K562 (cell line): ENCODE data around the gene PGS1. TPM values are rescaled to one million over a fixed set of nuclear protein-coding genes. Genes with fewer than 3 reads are reported as not detected.

Experiments
- ATF1 ChIP-seq, 2 experiments: fragments of 450-650 bp in 1 of 2; IDR thresholded peaks; 2 replicates each; pipeline ENCODE4 v1.6.1; 2016; ENCODE audit warnings: missing compliant biosample characterization in 1 of 2, missing genetic modification characterization in 1 of 2
- CBX1 ChIP-seq: sonication (generic); IDR thresholded peaks from 2 replicates; pipeline ENCODE4 v1.6.1; 2016; ENCODE audit warnings: antibody characterized with exemption, low read depth, mild to moderate bottlenecking
- CREB3L1 ChIP-seq: fragments of 450-650 bp; IDR thresholded peaks from 2 replicates; pipeline ENCODE4 v1.6.1; 2014; ENCODE audit warnings: low read depth, mild to moderate bottlenecking, moderate library complexity, borderline replicate concordance
- E2F8 ChIP-seq: fragments of 450-650 bp; IDR thresholded peaks from 2 replicates; pipeline ENCODE4 v1.7.1; 2018; ENCODE audit warnings: mild to moderate bottlenecking, low read depth; ENCODE audit not compliant: partially characterized antibody
- EP400 ChIP-seq: fragments of 450-650 bp; IDR thresholded peaks from 2 replicates; pipeline ENCODE4 v1.6.1; 2017; ENCODE audit warnings: antibody characterized with exemption, mild to moderate bottlenecking, moderate library complexity
- GTF2F1 ChIP-seq: IDR thresholded peaks from 2 replicates; pipeline ENCODE4 v1.6.1; 2011; ENCODE audit warnings: low read depth, low read length, improper control_type of control experiment
- IRF9 ChIP-seq: fragments of 450-650 bp; IDR thresholded peaks from 2 replicates; pipeline ENCODE4 v1.6.1; 2016; ENCODE audit warnings: missing biosample characterization, missing genetic modification characterization
- JUN ChIP-seq, 2 experiments: sonication (generic) in 1 of 2; formaldehyde crosslinking in 1 of 2; IDR thresholded peaks; 2 replicates each; pipeline versions ENCODE4 v1.6.1 to v1.8.0; 2012 to 2022; ENCODE audit warnings: borderline replicate concordance in 2 of 2, mild to moderate bottlenecking in 2 of 2, improper control_type of control experiment in 1 of 2, low read depth in 1 of 2, low read length in 1 of 2, missing genetic modification reagents in 1 of 2
- KDM2B ChIP-seq: fragments of 250-450 bp; sonication (Bioruptor Pico); IDR thresholded peaks from 2 replicates; pipeline ENCODE4 v1.8.0; 2021; ENCODE audit warnings: mild to moderate bottlenecking, moderate library complexity
- MLLT1 ChIP-seq, 2 experiments: fragments of 450-650 bp; IDR thresholded peaks; 2 replicates each; pipeline ENCODE4 v1.6.1; 2016
- NR1H2 ChIP-seq: sonication (generic); formaldehyde crosslinking; IDR thresholded peaks from 2 replicates; pipeline ENCODE4 v1.4.0; 2020; ENCODE audit warnings: mild to moderate bottlenecking, missing genetic modification reagents
- SIN3B ChIP-seq: fragments of 450-650 bp; IDR thresholded peaks from 2 replicates; pipeline ENCODE4 v1.6.1; 2017; ENCODE audit warnings: low read depth, mild to moderate bottlenecking, moderate library complexity
- SIX5 ChIP-seq, 2 experiments: IDR thresholded peaks; 2 replicates each; pipeline ENCODE4 v1.6.1; 2011; ENCODE audit warnings: low read length in 2 of 2, borderline replicate concordance in 1 of 2, low read depth in 1 of 2, mild to moderate bottlenecking in 1 of 2, moderate library complexity in 1 of 2; ENCODE audit not compliant: insufficient read depth in 1 of 2
- SMAD4 ChIP-seq: fragments of 250-450 bp; sonication (Bioruptor Pico); conservative IDR thresholded peaks from 2 replicates; pipeline ENCODE4 v1.8.0; 2021; ENCODE audit warnings: inconsistent platforms, mild to moderate bottlenecking, moderate library complexity
- SP1 ChIP-seq: sonication (generic); formaldehyde crosslinking; IDR thresholded peaks from 2 replicates; pipeline ENCODE4 v1.8.1; 2022; ENCODE audit warnings: mild to moderate bottlenecking, missing genetic modification reagents
- ZNF695 ChIP-seq: fragments of 450-650 bp; formaldehyde crosslinking; IDR thresholded peaks from 2 replicates; pipeline ENCODE4 v1.4.0; 2020; ENCODE audit warnings: mild to moderate bottlenecking, moderate library complexity
- ZSCAN32 ChIP-seq: fragments of 450-650 bp; formaldehyde crosslinking; IDR thresholded peaks from 2 replicates; pipeline ENCODE4 v1.4.0; 2020; ENCODE audit warnings: mild to moderate bottlenecking, moderate library complexity
- polyA plus RNA-seq, 8 experiments: library from polyadenylated mRNA; depleted of rRNA in 4 of 8; stranded (reverse) in 5 of 8; unstranded in 3 of 8; fragments of >200 nt; fragmentation: Nextera tagmentation in 2 of 8; fragmentation: Illumina TruSeq in 1 of 8; extraction: Ambion mirVana in 2 of 8; extraction: Trizol in 1 of 8; gene quantifications; 2 replicates each; pipeline versions ENCODE4 v1.2.1 to v1.2.3, GENCODE V29; 2011 to 2014; ENCODE audit warnings: inconsistent platforms in 1 of 8, missing spikeins in 1 of 8
- total RNA-seq, 7 experiments: library from RNA; depleted of rRNA in 6 of 7; stranded (reverse); fragments of >200 nt in 6 of 7; fragmentation: Illumina TruSeq in 2 of 7; extraction: Trizol in 2 of 7; gene quantifications; 2 replicates each; pipeline versions ENCODE4 v1.2.1 to v1.2.3, GENCODE V29; 2011 to 2021; ENCODE audit warnings: low replicate concordance in 1 of 7

Gene PGS1
- total and polyA plus RNA-seq, 9 of the 15 experiments (the other 6 are each of a cell fraction or from before 2014, with no cell fraction given): 1.3 to 39.4 (median 22.3) TPM

GRCh38 chr17:78378225-78379130 lies at the start of gene PGS1 (continued):
- TF ChIP-seq CBX1 (peak; percentile 69), NR1H2 (CRISPR knock-in tag) (peak; percentile 28; the same call in 1 of the 2 replicates), EP400 (peak; percentile 72; the same call in 1 of the 2 replicates), KDM2B (CRISPR knock-in tag) (0 out of 2 replicates have a peak, but pooled peaks have one; percentile 18), SIN3B (peak; percentile 97), CREB3L1 (peak; percentile 29; the same call in 1 of the 2 replicates), ATF1 (CRISPR knock-in tag; IDR thresholded peaks at IDR 0.05) (no peak), ATF1 (tag; IDR thresholded peaks at IDR 0.05) (peak; percentile 75), ZNF695 (CRISPR knock-in tag) (no peak), GTF2F1 (0 out of 2 replicates have a peak, but pooled peaks have one; percentile 21), IRF9 (tag) (no peak), SIX5 (IDR thresholded peaks at IDR 0.05; ENCODE audit: borderline replicate concordance in 1 of 2, insufficient read depth in 1 of 2, low read depth in 1 of 2, low read length in 2 of 2) (peak in 1 of 2 experiments; percentile 34; a peak in 1 of 4 replicates), SMAD4 (CRISPR knock-in tag) (peak; percentile 63), ZSCAN32 (CRISPR knock-in tag) (no peak), MLLT1 (IDR thresholded peaks at IDR 0.05) (no peak), E2F8 (peak; percentile 97), SP1 (CRISPR knock-in tag) (peak; percentile 75), JUN (IDR thresholded peaks at IDR 0.05; ENCODE audit: borderline replicate concordance, low read depth, low read length) (no peak), JUN (CRISPR knock-in tag; IDR thresholded peaks at IDR 0.05; ENCODE audit: borderline replicate concordance) (peak; percentile 30; the same call in 1 of the 2 replicates)
